ENCODE measurements around the gene DARS1. TPM values are rescaled to one million over a fixed set of nuclear protein-coding genes. Genes with fewer than 3 reads are reported as not detected.

The DARS1 gene
- total RNA-seq: 58.7 and 64.6 TPM in 2 replicates

DNA sequence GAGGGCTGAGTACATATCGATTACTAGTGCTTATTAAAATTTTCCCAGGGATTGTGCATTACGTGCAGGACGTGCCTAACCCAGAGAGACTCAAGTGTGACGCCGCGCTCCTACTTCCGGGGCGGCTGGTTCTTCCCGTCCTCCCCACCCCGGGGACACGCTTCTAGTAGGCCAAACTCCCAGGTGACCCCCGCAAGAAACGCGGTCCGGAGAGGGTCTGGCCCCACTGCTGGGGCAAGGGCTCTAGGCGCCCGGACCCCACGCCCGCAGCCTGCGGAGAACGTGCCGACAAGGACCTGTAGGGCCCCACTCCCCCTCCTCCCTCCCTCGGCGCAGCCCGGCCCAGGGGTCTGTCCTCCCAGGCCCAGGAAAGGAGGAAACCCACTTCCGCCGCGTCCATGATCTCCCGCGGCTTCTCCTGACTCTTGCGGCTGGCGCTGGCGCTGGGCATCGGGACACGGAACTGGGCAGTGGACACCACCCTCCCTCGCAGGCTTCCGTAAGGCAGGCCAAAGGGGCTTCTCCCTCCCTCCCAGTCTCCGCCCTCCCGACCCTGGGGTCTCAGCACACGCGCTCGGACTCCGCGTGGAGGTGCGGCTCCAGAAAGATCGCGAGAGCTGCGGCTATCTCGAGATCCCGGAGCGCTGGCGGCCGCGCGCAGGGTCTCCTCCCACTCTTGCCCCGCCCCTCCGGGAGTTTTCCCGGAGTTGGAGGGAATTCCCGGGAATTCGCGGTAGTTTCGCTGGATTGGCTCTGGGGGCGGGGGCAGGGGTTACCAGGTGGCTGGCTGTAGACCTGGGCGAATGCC is at the start of gene DARS1:
Gene DARS1 (minus strand): TSS at position 609 of the 808 bp plus-strand sequence. CDS start 158 bp downstream, at position 451.

DNA sequence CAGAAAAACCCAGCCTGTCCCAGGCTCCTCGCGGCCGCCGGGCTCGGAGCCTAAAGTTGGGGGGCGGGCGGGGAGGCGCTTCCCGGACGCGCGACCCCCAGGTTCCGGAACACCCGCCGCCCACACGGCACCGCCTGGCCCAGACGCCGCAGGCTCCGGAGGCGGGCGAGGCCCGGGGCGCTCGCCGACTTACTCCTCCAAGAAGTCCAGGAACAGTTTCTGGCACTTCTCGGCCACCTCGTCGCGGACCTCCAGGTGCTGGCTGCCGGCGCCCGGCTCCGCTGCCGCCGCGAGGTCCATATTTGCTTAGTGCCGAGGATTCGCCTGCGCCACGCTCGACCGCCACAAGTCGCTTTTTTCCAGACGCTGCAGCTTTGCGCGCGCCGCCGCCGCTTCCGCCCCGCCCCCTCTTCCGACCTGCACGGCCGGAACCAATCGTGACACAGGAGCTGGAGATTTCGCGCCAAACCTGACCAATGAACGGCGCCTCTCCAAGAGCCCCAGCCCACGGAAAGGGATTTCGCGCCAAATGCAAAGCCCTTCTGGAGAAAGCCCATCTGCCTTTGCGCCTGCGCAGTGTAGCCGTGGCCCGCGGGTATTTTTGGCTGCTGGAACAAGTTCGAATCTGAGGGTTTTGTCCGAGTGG is 109.2 kb downstream of the DARS1 start, which contains the start of gene MCM6:
Gene MCM6 (minus strand): TSS at position 378 of the 646 bp plus-strand sequence. CDS start 78 bp downstream, at position 300.

Other genes starting within 250 kb of the DARS1 start
- gene UBXN4, start 243.8 kb downstream of the DARS1 start, total RNA-seq: 37.7 and 40.1 TPM in 2 replicates
- not detected in 2 replicates for gene LCT, start 148.4 kb downstream of the DARS1 start, total RNA-seq
- gene MCM6, start 109.2 kb downstream of the DARS1 start, total RNA-seq: 12.2 and 13.0 TPM in 2 replicates
- gene CXCR4, start 132.5 kb upstream of the DARS1 start, total RNA-seq: 0.47 and 8.1 TPM in 2 replicates

Data from pericardium fibroblast (primary cell).